Anterior cingulate cortex (tissue), 58 donors: ENCODE results near the gene TLK1.
"Not testable (repeated sequence)": the region's sequence is repeated elsewhere in the genome, so short reads cannot be mapped to it uniquely, and the experiment has no call there.

Experiments
- DNase-seq, 58 donors: peaks; one replicate each; lab custom pipeline; 2025; lab: John Stamatoyannopoulos, UW

The TLK1 gene

GRCh38 chr2:171171808-171172207 lies 11.1 kb upstream of the TLK1 start:
- no peak for DNase-seq

GRCh38 chr2:171169839-171170238 lies 9.1 kb upstream of the TLK1 start:
- no peak for DNase-seq

GRCh38 chr2:171169333-171169732 lies 8.6 kb upstream of the TLK1 start:
- DNase-seq, result no peak

- DNase-seq, result no peak
Observed at GRCh38 chr2:171167352-171167997, 6.8 kb upstream of the TLK1 start.

- DNase-seq, result no peak
Observed at GRCh38 chr2:171166328-171166983, 5.8 kb upstream of the TLK1 start.

- DNase-seq, result no peak
Observed at GRCh38 chr2:171165967-171166327, 5.3 kb upstream of the TLK1 start.

GRCh38 chr2:171163261-171163660 lies 2.6 kb upstream of the TLK1 start:
- no peak for DNase-seq

GRCh38 chr2:171162522-171163197 lies 2.0 kb upstream of the TLK1 start:
- DNase-seq, result not testable (repeated sequence)

GRCh38 chr2:171160956-171161740 lies 455 bp upstream of the TLK1 start:
- DNase-seq, result peak in 57 of 58 donors; percentile 22 to 86 (median 68)

GRCh38 chr2:171159372-171160118 lies 1.1 kb downstream of the TLK1 start:
- DNase-seq, result peak in 51 of 58 donors; percentile 2 to 75 (median 49)

- DNase-seq, result peak in 2 of 58 donors; percentile 33 to 50
Observed at GRCh38 chr2:171158790-171159371, 1.8 kb downstream of the TLK1 start.

GRCh38 chr2:171158036-171158789 lies 2.5 kb downstream of the TLK1 start:
- DNase-seq, result no peak

- no peak for DNase-seq
Observed at GRCh38 chr2:171157109-171157500, 3.6 kb downstream of the TLK1 start.

- DNase-seq, result no peak
Observed at GRCh38 chr2:171154348-171154747, 6.3 kb downstream of the TLK1 start.

GRCh38 chr2:171150694-171151285 lies 9.9 kb downstream of the TLK1 start:
- no peak for DNase-seq

- DNase-seq, result no peak
Observed at GRCh38 chr2:171149986-171150693, 10.6 kb downstream of the TLK1 start.

GRCh38 chr2:171149171-171149938 lies 11.3 kb downstream of the TLK1 start:
- no peak for DNase-seq
